Left lobe of liver (tissue), 2 donors: ENCODE data around the gene HORMAD1. TPM values are rescaled to one million over a fixed set of nuclear protein-coding genes. Genes with fewer than 3 reads are reported as not detected.
"Not testable (repeated sequence)": the region's sequence is repeated elsewhere in the genome, so short reads cannot be mapped to it uniquely, and the experiment has no call there.

ENCODE experiments used
- ATAC-seq: fragments of 200-7000 bp; cut with Tn5 transposase; one replicate; pipeline ENCODE4 v1.9.1; 2020; ENCODE audit warnings: mild to moderate bottlenecking, moderate library complexity
- DNase-seq: peaks from one replicate; pipeline ENCODE4 v3.0.0-alpha.2; 2020; ENCODE audit warnings: low spot score
- total RNA-seq: library from RNA; stranded (reverse); gene quantifications from one replicate; pipeline ENCODE4 v1.2.1, GENCODE V29; 2021
- donor health status: DM: no; HTN: no; CAD: no; lungs with moderate emphysema.
- donor health status: DM: no; HTN: yes; CAD: no.

The HORMAD1 gene
- 0.13 TPM for total RNA-seq

GRCh38 chr1:150720703-150721102 is at the start of gene HORMAD1:
Gene HORMAD1, minus strand, starts transcription at chr1:150720895. Its CDS starts 1,390 bp downstream, at chr1:150719505.
- no peak for ATAC-seq
- no peak for DNase-seq

GRCh38 chr1:150767704-150768103 is 47.0 kb upstream of the HORMAD1 start:
- not testable (repeated sequence) for ATAC-seq, DNase-seq

- ATAC-seq, DNase-seq: not testable (repeated sequence)
Measured at GRCh38 chr1:150765977-150766301, 45.2 kb upstream of the HORMAD1 start.

- ATAC-seq (peak; percentile 64), DNase-seq (no peak)
Measured at GRCh38 chr1:150765296-150765976, 44.7 kb upstream of the HORMAD1 start, which contains the start of gene CTSS. Gene CTSS, minus strand, starts transcription at chr1:150765778. Its CDS starts 1,015 bp downstream, at chr1:150764763.

GRCh38 chr1:150764617-150765101 is 44.0 kb upstream of the HORMAD1 start:
- ATAC-seq (peak; percentile 83), DNase-seq (no peak)

- no peak for ATAC-seq
Measured at GRCh38 chr1:150763018-150763417, 42.3 kb upstream of the HORMAD1 start.

GRCh38 chr1:150762552-150762951 is 41.9 kb upstream of the HORMAD1 start:
- ATAC-seq (no peak), DNase-seq (no peak)

More at GRCh38 chr1:150763018-150763417, 42.3 kb upstream of the HORMAD1 start:
- no peak for DNase-seq

GRCh38 chr1:150761801-150762200 is 41.1 kb upstream of the HORMAD1 start:
- no peak for ATAC-seq
- DNase-seq, result no peak

GRCh38 chr1:150760013-150760412 is 39.3 kb upstream of the HORMAD1 start:
- ATAC-seq, result no peak
- DNase-seq, result no peak

GRCh38 chr1:150753416-150753815 is 32.7 kb upstream of the HORMAD1 start:
- DNase-seq (no peak), ATAC-seq (no peak)

- ATAC-seq (no peak), DNase-seq (no peak)
Measured at GRCh38 chr1:150751443-150751842, 30.7 kb upstream of the HORMAD1 start.

- no peak for ATAC-seq
- no peak for DNase-seq
Measured at GRCh38 chr1:150749720-150750311, 29.1 kb upstream of the HORMAD1 start.

GRCh38 chr1:150748878-150749719 is 28.4 kb upstream of the HORMAD1 start:
- DNase-seq, result no peak
- no peak for ATAC-seq

- ATAC-seq (no peak), DNase-seq (no peak)
Measured at GRCh38 chr1:150730130-150730721, 9.5 kb upstream of the HORMAD1 start.

- no peak for DNase-seq
- no peak for ATAC-seq
Measured at GRCh38 chr1:150724336-150724735, 3.6 kb upstream of the HORMAD1 start.

GRCh38 chr1:150720098-150720497 is 597 bp downstream of the HORMAD1 start:
- no peak for ATAC-seq

GRCh38 chr1:150718225-150718891 is 2.3 kb downstream of the HORMAD1 start:
- no peak for ATAC-seq

More at GRCh38 chr1:150720098-150720497, 597 bp downstream of the HORMAD1 start:
- DNase-seq, result no peak

GRCh38 chr1:150709031-150709430 is 11.7 kb downstream of the HORMAD1 start:
- not testable (repeated sequence) for ATAC-seq

More at GRCh38 chr1:150718225-150718891, 2.3 kb downstream of the HORMAD1 start:
- DNase-seq, result no peak

GRCh38 chr1:150708595-150708994 is 12.1 kb downstream of the HORMAD1 start:
- no peak for DNase-seq
- no peak for ATAC-seq

More at GRCh38 chr1:150709031-150709430, 11.7 kb downstream of the HORMAD1 start:
- not testable (repeated sequence) for DNase-seq

- ATAC-seq, result no peak
- DNase-seq, result no peak
Measured at GRCh38 chr1:150706091-150706490, 14.6 kb downstream of the HORMAD1 start.
